Superior temporal gyrus (tissue), 1 donor: ENCODE measurements around the gene TXNL4A.

Experiments
- DNase-seq: peaks from one replicate; pipeline ENCODE4 v3.0.0-alpha.2; 2016; ENCODE audit errors: extremely low spot score

Gene TXNL4A

GRCh38 chr18:79949697-79950487 lies 38.5 kb downstream of the TXNL4A start:
- no peak for DNase-seq

DNA sequence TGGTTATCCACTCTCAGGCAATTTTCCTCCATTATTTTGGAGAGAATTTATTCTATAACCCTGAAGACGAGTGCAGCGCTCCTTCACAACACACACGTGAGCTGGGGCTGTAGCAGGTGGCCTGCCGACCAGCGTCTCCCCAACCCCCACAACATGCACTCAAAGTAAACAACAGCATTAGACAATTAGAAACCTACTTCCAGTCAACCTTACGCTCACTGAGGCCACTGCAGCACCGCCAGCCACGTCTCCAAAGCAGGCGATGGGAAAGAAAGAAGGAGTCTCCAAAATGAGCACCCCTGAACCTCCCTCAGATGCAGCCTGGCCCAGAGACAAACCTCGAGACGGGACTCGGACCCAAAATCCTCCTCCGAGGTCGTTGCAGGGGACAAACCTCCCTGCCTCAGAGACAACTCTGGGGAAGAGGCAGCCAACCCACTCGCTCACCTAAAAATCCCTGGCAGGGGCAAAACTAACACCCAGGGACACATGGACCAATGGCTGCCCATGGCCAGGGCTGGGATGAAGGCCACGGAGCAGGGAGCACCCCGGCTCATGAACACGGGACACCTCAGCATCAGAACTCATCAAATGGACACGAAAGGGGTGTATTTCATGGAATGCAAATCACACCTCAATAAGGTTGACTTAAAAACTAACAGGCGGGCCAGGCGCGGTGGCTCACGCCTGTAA lies 39.5 kb downstream of the TXNL4A start:
- no peak for DNase-seq

DNA sequence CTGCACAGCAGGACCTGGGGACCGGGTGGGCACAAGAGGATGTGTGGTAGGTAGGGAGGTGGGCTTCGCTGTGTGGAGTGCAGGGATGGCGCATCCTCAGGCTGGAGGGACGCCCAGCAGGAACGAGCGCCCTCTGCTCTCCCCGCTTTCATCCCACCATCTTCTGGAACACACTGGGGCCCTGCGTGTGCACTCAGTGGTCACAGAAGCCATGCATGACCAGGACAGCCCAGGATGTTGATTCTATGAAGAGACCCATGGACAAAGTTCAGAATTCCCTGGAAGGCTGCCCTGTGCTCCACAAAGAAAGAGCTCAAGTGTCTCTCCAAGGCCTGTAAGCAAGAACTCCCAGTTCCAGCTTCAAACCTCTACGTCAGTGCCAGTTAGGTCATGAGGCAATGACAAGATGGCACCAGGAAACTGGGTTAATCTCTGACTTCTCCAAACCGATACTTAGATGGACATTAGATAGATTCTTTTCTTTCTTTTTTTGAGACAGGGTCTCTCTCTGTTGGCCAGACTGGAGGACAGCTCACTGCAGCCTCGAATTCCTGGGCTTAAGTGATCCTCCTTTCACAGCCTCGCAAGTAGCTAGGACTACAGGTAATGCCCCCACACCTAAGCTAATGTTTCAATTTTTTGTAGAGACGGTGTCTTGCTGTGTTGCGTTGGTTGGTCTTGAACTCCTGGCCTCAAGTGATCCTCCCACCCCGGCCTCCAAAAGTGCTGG lies 40.3 kb downstream of the TXNL4A start:
- no peak for DNase-seq

DNA sequence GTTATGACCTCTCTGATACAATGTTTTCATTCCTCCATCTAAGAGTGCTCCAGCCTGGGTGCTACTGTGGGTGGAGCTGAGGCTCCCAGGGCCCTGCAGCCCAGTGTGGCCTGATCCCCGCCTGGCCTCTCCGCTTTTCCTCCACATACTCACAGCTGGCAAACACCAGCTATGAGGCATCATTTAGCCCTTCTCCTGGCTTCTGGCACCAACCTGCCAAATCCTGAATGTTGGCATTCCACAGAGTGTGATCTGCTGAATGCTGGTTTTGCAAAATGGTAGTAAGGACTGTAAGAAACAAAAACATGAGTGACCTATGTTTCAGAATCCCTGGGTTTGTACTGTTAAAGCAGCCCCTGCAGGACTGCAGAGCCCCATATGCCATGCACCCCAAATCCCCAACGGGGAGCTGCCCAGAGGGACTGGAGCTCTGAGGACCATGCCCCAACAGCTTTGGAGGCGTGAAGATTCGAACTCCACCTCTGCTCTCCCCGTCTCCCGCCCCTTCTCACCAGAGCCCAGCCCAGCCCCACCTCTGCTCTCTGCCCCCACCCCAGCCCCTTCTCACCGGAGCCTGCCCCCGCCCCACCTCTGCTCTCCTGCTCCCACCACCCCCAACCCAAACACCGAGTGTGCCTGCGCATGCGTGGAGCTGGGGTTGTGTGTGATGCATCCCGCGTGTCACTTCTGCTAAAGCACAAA lies 41.2 kb downstream of the TXNL4A start:
- DNase-seq: no peak

DNA sequence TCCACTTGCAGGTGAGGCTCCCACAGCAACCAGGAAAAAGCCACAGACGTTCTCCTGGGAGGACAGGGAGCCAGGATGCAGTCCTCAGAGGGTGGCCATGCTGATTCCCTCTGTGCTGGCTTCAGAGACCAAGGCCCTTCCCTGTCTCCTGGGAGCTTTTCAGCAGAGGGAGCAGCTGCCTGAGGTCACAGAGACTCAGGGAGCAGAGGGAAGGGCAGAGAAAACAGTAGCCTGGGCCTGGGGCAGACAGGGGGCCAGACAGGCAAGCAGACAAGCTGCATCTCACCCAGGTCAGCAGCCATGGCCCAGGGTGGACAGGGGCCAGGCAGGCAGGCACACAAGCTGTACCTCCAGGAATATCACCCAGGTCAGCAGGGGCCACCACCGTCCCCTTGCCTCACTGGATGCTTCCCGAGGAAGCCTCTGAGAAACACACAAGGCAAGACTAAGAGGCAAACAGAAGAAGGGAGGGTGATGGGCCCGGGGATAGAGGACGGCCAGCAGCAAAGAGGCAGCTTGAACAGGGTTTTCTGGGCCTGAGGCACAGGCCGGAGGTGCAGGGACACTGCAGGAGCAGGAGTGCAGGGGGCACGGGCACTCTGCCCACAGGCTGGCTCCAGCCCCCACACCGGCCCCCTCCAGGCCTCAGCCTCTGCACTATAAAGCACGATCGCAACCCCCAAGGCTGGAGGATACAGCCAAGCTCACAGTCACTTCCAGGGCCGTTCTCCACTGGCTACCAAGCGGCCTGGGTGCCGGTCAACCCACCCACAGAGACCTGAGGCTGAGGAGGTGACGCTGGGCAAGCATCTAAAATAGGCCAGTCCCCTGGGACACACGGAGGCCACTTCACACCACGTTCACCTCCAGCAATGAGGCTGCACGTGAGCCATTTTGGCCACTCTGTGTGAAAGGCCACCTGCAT lies 43.0 kb downstream of the TXNL4A start:
- DNase-seq: no peak

- no peak for DNase-seq
These were observed 43.6 kb downstream of the TXNL4A start for GRCh38 chr18:79944746-79945117.

GRCh38 chr18:79944126-79944731 lies 44.1 kb downstream of the TXNL4A start:
- DNase-seq: no peak

- DNase-seq: no peak
These were observed 44.7 kb downstream of the TXNL4A start for GRCh38 chr18:79943608-79944125.

GRCh38 chr18:79942786-79943607 lies 45.4 kb downstream of the TXNL4A start:
- DNase-seq: no peak

GRCh38 chr18:79942211-79942610 lies 46.2 kb downstream of the TXNL4A start:
- no peak for DNase-seq

- DNase-seq: no peak
These were observed 46.8 kb downstream of the TXNL4A start for GRCh38 chr18:79941473-79942119.

GRCh38 chr18:79940814-79941472 lies 47.4 kb downstream of the TXNL4A start:
- no peak for DNase-seq

- no peak for DNase-seq
These were observed 48.1 kb downstream of the TXNL4A start for GRCh38 chr18:79940126-79940813.

GRCh38 chr18:79939096-79939495 lies 49.3 kb downstream of the TXNL4A start:
- no peak for DNase-seq

DNA sequence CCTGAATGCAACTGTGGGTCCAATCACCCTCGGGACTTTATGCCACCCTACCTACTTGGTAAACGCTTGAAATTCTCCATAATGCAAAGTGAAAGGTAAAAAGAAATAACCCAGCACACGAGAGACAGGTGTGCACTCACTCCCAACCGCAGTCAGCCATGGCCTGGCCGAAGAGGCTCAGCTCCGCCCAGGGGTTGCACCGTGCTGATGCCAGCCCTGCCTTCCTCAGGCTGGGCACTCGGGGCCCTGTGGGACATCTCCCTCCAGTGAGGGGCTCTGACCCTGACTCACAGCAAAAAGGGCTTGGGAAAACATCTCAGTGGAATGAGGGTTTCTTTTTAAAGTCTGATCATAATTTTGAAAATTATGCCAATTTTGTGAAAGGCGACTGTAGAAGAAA lies 50.2 kb downstream of the TXNL4A start:
- DNase-seq: no peak

- DNase-seq: no peak
These were observed 51.1 kb downstream of the TXNL4A start for GRCh38 chr18:79937103-79937860.

DNA sequence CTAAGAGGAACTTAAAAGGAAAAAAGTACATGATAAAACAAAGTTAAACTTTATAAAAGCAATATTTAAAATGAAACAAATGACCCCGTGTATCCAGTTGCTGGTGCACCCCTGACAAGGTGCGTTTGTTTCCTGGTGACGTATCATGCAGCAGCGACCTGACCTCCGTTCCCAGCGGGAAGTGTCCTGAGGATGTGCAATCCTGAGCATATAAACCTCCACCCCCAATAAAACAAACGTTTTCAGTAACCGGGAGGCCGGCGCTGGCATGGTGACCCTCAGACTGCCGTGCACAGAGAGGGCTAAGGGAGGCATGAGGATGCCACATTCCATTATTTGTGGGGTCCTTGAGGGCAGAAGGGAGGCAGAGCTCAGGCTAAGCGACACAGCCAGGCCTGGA lies 51.7 kb downstream of the TXNL4A start:
- DNase-seq: no peak
